Astrocyte of the spinal cord (primary cell): ENCODE data around the gene CHN2.

Source experiments
- DNase-seq: peaks from one replicate; pipeline ENCODE4 v3.0.0; 2011; ENCODE audit warnings: low read depth, low spot score
- H3K4me3 ChIP-seq: 2 replicates; pipeline ENCODE4 v1.5.1; 2011; ENCODE audit warnings: low read depth, mild to moderate bottlenecking, low read length, moderate library complexity
- in situ Hi-C: cut with HindIII; loops from 2 replicates; pipeline ENCODE4 v1.10.0; 2017; ENCODE audit warnings: low sequenced_read_pairs
- TF ChIP-seq, protein P1 (sequence below): IDR thresholded peaks from 2 replicates; pipeline ENCODE4 v1.5.1; 2012; ENCODE audit warnings: low read depth, mild to moderate bottlenecking, low read length, inconsistent platforms

CHN2 gene

DNA sequence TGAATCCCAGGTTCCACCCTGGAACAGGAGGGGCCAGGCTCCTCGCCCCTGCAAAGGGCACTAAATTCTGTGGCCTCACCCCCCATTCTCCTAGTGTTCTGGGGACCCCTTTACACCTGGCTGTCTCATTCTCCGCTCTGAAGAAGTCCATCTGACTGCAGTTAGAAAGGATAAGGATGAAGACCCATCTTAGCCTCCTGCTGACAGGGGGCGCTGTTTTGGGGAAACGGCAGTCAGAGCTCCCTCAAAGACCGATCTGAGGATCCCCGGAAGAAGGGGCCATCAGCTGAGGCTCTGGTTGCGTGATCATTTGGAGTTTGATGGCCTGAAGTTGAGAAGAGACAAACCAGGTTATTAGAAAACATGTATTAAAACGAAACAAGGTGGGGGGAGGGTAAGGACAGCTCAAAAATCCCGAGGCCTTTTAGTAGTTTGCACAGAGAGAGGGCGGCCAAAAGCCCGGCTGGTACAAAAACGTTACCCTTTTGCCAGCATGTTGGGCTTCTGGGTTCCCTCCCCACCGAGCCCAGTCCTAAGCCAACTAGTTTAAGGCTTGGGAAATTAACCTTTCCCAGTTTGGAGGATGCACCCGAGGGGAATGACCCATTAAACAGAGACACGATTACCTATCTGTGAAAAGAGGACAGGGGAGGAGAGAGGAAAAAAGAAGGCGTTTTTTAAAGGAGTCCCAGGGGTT is 102.8 kb downstream of the CHN2 start:
- H3K4me3 ChIP-seq, result no peak overlapping the region
- in situ Hi-C loops, result no loop called here
- TF ChIP-seq, protein P1, sequence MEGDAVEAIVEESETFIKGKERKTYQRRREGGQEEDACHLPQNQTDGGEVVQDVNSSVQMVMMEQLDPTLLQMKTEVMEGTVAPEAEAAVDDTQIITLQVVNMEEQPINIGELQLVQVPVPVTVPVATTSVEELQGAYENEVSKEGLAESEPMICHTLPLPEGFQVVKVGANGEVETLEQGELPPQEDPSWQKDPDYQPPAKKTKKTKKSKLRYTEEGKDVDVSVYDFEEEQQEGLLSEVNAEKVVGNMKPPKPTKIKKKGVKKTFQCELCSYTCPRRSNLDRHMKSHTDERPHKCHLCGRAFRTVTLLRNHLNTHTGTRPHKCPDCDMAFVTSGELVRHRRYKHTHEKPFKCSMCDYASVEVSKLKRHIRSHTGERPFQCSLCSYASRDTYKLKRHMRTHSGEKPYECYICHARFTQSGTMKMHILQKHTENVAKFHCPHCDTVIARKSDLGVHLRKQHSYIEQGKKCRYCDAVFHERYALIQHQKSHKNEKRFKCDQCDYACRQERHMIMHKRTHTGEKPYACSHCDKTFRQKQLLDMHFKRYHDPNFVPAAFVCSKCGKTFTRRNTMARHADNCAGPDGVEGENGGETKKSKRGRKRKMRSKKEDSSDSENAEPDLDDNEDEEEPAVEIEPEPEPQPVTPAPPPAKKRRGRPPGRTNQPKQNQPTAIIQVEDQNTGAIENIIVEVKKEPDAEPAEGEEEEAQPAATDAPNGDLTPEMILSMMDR, result no peak
- no peak for DNase-seq

DNA sequence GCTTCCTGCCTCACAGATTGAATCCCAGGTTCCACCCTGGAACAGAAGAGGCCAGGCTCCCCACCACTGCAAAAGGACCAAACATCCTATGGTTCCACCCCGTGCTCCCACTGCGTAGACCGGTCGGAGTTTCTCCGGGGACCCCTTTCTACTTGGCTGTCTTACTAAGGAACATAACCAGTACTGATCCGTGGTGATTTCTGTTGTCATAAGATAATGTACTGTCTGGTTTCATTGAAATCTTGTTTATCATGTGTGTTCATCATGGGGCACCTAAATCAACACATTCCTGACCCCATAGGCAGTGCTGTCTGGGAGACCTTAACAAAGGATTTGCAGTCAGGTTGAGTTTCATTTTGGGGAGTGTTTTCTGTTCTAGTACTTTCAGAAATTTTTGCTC is 104.5 kb downstream of the CHN2 start:
- in situ Hi-C loops, result no loop called here
- TF ChIP-seq, protein P1, result no peak
- no peak for DNase-seq
- H3K4me3 ChIP-seq, result no peak overlapping the region

DNA sequence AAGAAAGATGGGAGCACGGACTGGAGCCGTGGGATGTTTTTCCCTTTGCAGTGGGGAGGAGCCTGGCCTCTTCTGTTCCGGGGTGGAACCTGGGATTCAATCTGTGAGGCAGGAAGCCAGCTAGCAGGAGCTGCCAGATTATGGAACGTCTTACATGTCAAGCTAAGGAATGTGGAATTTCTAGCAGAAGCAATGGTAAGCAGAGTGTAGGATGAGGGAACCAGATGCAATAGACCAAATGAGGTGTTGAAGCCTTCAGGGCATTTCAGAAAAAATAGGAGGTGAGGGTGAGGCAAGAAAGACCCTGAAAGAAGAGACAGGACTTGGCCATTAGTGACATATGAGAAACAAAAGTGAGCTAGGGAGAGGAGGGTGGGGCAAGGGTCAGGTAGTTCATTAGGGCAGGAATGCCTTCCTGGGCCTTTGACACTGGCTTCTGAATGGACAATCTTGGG is 105.5 kb downstream of the CHN2 start:
- in situ Hi-C loops, result no loop called here
- H3K4me3 ChIP-seq, result no peak overlapping the region
- no peak for DNase-seq
- TF ChIP-seq, protein P1, result no peak

DNA sequence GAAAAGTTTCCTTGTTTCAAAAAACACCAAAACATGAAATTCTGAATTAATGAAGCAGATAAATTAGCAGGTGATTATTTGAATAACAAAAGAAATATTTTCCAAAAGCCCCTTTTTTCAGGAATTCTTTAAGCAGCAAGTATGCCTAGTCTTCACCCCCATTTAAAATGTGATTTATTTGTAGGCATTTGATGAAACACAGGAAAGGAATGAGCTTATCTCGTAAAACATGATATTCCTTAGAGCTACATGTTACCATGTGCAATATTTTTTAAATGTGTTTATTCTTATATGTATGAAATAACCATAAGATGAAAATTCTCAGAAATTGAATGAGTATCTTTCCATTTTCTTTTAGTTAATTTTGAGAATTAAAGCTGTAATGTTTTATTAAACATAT is 106.1 kb downstream of the CHN2 start:
- TF ChIP-seq, protein P1, result no peak
- in situ Hi-C loops, result no loop called here
- DNase-seq, result no peak
- no peak overlapping the region for H3K4me3 ChIP-seq

DNA sequence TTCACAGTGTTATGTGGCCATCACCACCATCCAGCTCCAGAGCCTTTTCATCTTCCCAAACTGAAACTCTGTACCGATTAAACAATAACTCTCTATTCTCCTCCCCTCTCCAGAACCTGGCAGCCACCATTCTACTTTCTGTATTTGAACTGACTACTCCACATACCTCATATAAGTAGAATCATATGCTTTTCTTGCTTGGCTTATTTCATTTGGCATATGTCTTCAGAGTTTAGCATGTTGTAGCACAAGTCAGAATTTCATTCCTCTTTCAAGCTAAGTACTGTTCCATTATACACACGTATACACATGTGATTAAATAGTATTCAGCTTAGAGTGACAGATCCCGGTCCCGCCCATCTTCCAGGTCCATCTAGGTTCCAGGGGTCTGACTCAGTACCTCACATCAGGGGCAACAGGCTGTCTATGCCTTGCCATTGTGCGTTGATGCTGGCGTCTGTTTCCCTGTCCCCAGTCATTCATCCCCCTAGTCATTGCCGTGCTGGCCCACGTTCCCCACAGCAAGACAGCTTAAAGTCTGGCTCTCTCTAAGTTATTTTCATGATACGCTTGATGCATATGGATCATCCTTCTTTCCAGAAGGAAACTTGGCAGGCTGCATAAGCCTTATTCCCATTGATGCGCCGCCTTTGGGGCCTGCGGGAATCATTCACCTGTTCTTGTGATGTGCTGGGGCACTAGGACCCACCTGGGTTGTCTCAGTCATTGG is 108.3 kb downstream of the CHN2 start:
- TF ChIP-seq, protein P1, result no peak
- in situ Hi-C loops, result no loop called here
- DNase-seq, result no peak
- no peak overlapping the region for H3K4me3 ChIP-seq

DNA sequence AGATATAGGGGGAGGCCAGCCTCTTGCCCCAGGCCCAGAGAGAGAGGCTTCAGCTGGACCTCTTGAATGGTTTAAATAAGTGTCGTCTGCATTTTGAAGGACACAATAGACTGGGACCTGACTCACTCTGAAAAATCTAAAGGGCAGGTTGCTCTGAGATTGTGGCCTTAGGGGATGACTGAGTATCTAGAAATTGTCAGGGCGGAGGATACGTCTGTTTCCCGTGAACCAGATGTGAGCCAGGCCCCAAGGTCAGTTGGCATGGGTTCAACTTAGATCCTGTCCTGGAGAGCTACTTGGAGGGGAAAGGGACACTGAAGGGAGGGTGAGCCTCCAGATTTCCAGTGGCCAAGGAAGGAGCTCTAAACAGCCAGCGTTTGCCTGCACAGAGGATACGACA is 110.2 kb downstream of the CHN2 start:
- in situ Hi-C loops, result no loop called here
- H3K4me3 ChIP-seq, result no peak overlapping the region
- TF ChIP-seq, protein P1, result no peak
- no peak for DNase-seq
